ENCODE measurements around the gene CARD11. TPM values are rescaled to one million over a fixed set of nuclear protein-coding genes. Genes with fewer than 3 reads are reported as not detected.

CARD11 gene
- 2.4 and 2.7 TPM in 2 replicates for polyA plus RNA-seq (2013)

DNA sequence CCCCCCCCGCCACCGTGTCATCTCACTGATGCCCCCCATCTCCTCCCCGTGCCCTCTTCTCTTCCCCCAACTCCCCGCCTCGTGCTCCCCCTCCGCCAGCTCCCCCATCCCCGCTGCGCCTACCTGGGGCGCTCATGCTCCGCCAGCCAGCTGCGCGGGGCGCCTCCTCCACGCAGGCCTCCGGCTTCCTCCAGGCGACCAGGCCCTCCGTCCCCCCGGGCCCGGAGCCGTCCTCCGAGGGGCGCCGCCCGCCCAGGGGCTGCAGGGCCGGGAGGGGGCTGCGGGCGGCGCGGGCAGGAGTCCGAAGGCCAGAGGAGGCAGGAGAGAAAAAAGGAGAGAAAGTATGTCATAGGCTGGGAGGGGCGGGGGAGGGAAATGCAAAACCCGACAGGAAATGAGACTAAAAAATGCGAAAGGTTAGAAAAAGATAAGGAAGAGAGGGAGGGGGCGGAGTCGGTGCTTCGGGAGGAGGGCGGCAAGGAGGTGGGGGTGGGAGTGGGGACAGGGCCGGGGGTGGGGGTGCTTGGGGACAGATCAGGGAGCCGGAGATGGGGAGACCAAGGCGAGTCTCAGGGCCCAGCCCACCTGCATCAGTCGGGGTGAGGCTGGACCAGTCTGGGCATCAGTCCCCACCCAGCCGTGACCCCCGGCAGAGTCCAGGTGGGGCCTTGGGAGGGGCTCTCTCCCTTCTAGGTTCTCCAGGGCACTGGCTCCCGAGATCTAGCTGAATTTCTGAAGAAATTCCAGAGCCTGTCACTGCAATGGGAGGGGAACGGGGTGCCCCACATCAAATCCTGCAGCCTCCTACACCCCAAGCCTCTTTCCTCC lies at the start of gene CARD11:
TSS of gene CARD11 (minus strand) at position 324 of the 828 bp plus-strand sequence. CDS start 85,361 bp downstream, outside the sequence.
- H3K23ac ChIP-seq (ENCODE audit: low read length), result no peak within 1 kb of the TSS
- H3K27me3 ChIP-seq (ENCODE audit: insufficient read depth, low read length), result no peaks in the 10 kb centered on the region
- DNase-seq, result no peak
- H4K12ac ChIP-seq (ENCODE audit: low read depth, low read length), result no peak within 1 kb of the TSS
- no peak within 1 kb of the TSS for H4K91ac ChIP-seq (ENCODE audit: low read depth, low read length)
- H3K4ac ChIP-seq (ENCODE audit: low read depth, low read length), result no peak within 1 kb of the TSS
- no peak within 1 kb of the TSS for H3K9ac ChIP-seq (ENCODE audit: low read length)
- H3K4me1 ChIP-seq (ENCODE audit: control insufficient read depth in 1 of 2, insufficient read depth in 2 of 2, low read length in 2 of 2), result peaks cover 0 to 5% of the 10 kb centered on the region in 2 experiments
- H3K36me3 ChIP-seq (ENCODE audit: control insufficient read depth in 1 of 2, insufficient read depth in 2 of 2, low read length in 2 of 2), result no peaks in the 10 kb centered on the region
- H3K4me2 ChIP-seq (ENCODE audit: low read length), result peak within 1 kb of the TSS; percentile 78
- H2BK120ac ChIP-seq (ENCODE audit: insufficient read depth, low read length, poor library complexity), result no peak within 1 kb of the TSS
- no peak within 1 kb of the TSS for H3K27ac ChIP-seq (ENCODE audit: low read depth, low read length)
- no peak within 1 kb of the TSS for H2BK5ac ChIP-seq (ENCODE audit: low read depth, low read length, poor library complexity)
- H3K79me2 ChIP-seq (ENCODE audit: control insufficient read depth, insufficient read depth, low read length, poor library complexity), result no peaks in the 10 kb centered on the region
- no peak within 1 kb of the TSS for H2BK12ac ChIP-seq (ENCODE audit: low read length)
- no peak within 1 kb of the TSS for H2AFZ ChIP-seq (ENCODE audit: insufficient read depth, low read length, poor library complexity)
- peaks cover 2% of the 10 kb centered on the region for H3K9me3 ChIP-seq (ENCODE audit: insufficient read depth, low read depth, low read length)
- H3K18ac ChIP-seq (ENCODE audit: low read length), result no peak within 1 kb of the TSS
- peak within 1 kb of the TSS; percentile 8 for H4K8ac ChIP-seq (ENCODE audit: low read depth, low read length)
- H3K14ac ChIP-seq (ENCODE audit: low read length), result peak within 1 kb of the TSS; percentile 26
- peak within 1 kb of the TSS; percentile 67 for H3K4me3 ChIP-seq (ENCODE audit: low read depth, low read length)
- WGBS (ENCODE audit: extremely low coverage, insufficient coverage, insufficient read length), result no CpG with 5 or more reads among the region's 45 CpGs
- H2AK5ac ChIP-seq (ENCODE audit: low read length), result no peak within 1 kb of the TSS
- no peaks in the 10 kb centered on the region for H3K79me1 ChIP-seq (ENCODE audit: low read length)

DNA sequence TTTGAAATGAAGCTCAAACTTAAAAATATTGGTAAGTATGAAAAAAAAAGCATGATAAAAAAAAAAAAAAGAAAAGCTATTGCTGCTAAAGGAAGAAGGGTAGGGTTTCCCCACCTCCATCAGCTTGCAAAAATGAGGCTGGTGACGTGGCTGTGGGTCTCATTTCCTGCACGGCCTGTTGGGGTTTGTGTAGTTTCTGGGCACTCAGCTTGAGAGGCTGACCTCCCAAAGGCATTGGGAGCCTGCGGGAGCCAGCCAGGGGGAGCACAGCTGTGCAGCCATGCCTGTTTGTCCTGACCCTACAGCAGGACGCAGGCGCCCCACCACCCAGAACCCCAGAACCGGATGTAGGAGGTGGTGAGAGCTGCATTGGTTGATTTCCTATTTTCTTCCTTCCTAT lies 48.8 kb upstream of the CARD11 start:
- Histone ChIP-seq H3K27ac (ENCODE audit: low read depth, low read length) (no peak overlapping the region), H3K79me2 (ENCODE audit: control insufficient read depth, insufficient read depth, low read length, poor library complexity) (no peaks in the 10 kb centered on the region), H2AK5ac (ENCODE audit: low read length) (no peak overlapping the region), H3K9ac (ENCODE audit: low read length) (no peak overlapping the region), H2BK120ac (ENCODE audit: insufficient read depth, low read length, poor library complexity) (no peak overlapping the region), H2BK5ac (ENCODE audit: low read depth, low read length, poor library complexity) (no peak overlapping the region), H3K4me3 (ENCODE audit: low read depth, low read length) (no peak overlapping the region), H3K9me3 (ENCODE audit: insufficient read depth, low read depth, low read length) (peaks cover 3% of the 10 kb centered on the region), H2AFZ (ENCODE audit: insufficient read depth, low read length, poor library complexity) (no peak overlapping the region), H3K14ac (ENCODE audit: low read length) (no peak overlapping the region), H2BK12ac (ENCODE audit: low read length) (no peak overlapping the region), H4K8ac (ENCODE audit: low read depth, low read length) (no peak overlapping the region), H3K79me1 (ENCODE audit: low read length) (no peaks in the 10 kb centered on the region), H3K4me2 (ENCODE audit: low read length) (no peak overlapping the region), H3K36me3 (ENCODE audit: control insufficient read depth in 1 of 2, insufficient read depth in 2 of 2, low read length in 2 of 2) (no peaks in the 10 kb centered on the region), H3K4me1 (ENCODE audit: control insufficient read depth in 1 of 2, insufficient read depth in 2 of 2, low read length in 2 of 2) (no peaks in the 10 kb centered on the region), H3K4ac (ENCODE audit: low read depth, low read length) (no peak overlapping the region), H4K12ac (ENCODE audit: low read depth, low read length) (no peak overlapping the region), H3K18ac (ENCODE audit: low read length) (no peak overlapping the region), H3K23ac (ENCODE audit: low read length) (no peak overlapping the region), H3K27me3 (ENCODE audit: insufficient read depth, low read length) (no peaks in the 10 kb centered on the region), H4K91ac (ENCODE audit: low read depth, low read length) (no peak overlapping the region)
- DNase-seq, result no peak
- WGBS (ENCODE audit: extremely low coverage, insufficient coverage, insufficient read length), result no CpG with 5 or more reads among the region's 6 CpGs

- no peaks in the 10 kb centered on the region for H3K4me1 ChIP-seq (ENCODE audit: control insufficient read depth in 1 of 2, insufficient read depth in 2 of 2, low read length in 2 of 2)
- no peak overlapping the region for H3K23ac ChIP-seq (ENCODE audit: low read length)
- H3K14ac ChIP-seq (ENCODE audit: low read length), result no peak overlapping the region
- H3K18ac ChIP-seq (ENCODE audit: low read length), result no peak overlapping the region
- H2AFZ ChIP-seq (ENCODE audit: insufficient read depth, low read length, poor library complexity), result no peak overlapping the region
- H3K27me3 ChIP-seq (ENCODE audit: insufficient read depth, low read length), result no peaks in the 10 kb centered on the region
- H4K8ac ChIP-seq (ENCODE audit: low read depth, low read length), result no peak overlapping the region
- no CpG with 5 or more reads among the region's 8 CpGs for WGBS (ENCODE audit: extremely low coverage, insufficient coverage, insufficient read length)
- no peak overlapping the region for H3K27ac ChIP-seq (ENCODE audit: low read depth, low read length)
- DNase-seq, result no peak
- H3K9ac ChIP-seq (ENCODE audit: low read length), result no peak overlapping the region
- H3K79me1 ChIP-seq (ENCODE audit: low read length), result no peaks in the 10 kb centered on the region
- H3K4me2 ChIP-seq (ENCODE audit: low read length), result no peak overlapping the region
- H3K4me3 ChIP-seq (ENCODE audit: low read depth, low read length), result no peak overlapping the region
- H2BK5ac ChIP-seq (ENCODE audit: low read depth, low read length, poor library complexity), result no peak overlapping the region
- peaks cover 3% of the 10 kb centered on the region for H3K9me3 ChIP-seq (ENCODE audit: insufficient read depth, low read depth, low read length)
- no peaks in the 10 kb centered on the region for H3K36me3 ChIP-seq (ENCODE audit: control insufficient read depth in 1 of 2, insufficient read depth in 2 of 2, low read length in 2 of 2)
- no peak overlapping the region for H4K12ac ChIP-seq (ENCODE audit: low read depth, low read length)
- no peak overlapping the region for H4K91ac ChIP-seq (ENCODE audit: low read depth, low read length)
- no peak overlapping the region for H3K4ac ChIP-seq (ENCODE audit: low read depth, low read length)
- H3K79me2 ChIP-seq (ENCODE audit: control insufficient read depth, insufficient read depth, low read length, poor library complexity), result no peaks in the 10 kb centered on the region
- H2BK120ac ChIP-seq (ENCODE audit: insufficient read depth, low read length, poor library complexity), result no peak overlapping the region
- H2BK12ac ChIP-seq (ENCODE audit: low read length), result no peak overlapping the region
- no peak overlapping the region for H2AK5ac ChIP-seq (ENCODE audit: low read length)
Observed at GRCh38 chr7:3091631-3092030, 48.0 kb upstream of the CARD11 start.

GRCh38 chr7:3089493-3089892 lies 45.8 kb upstream of the CARD11 start:
- Histone ChIP-seq H2BK120ac (ENCODE audit: insufficient read depth, low read length, poor library complexity) (no peak overlapping the region), H3K4me1 (ENCODE audit: control insufficient read depth in 1 of 2, insufficient read depth in 2 of 2, low read length in 2 of 2) (no peaks in the 10 kb centered on the region), H4K91ac (ENCODE audit: low read depth, low read length) (no peak overlapping the region), H2BK5ac (ENCODE audit: low read depth, low read length, poor library complexity) (no peak overlapping the region), H3K36me3 (ENCODE audit: control insufficient read depth in 1 of 2, insufficient read depth in 2 of 2, low read length in 2 of 2) (no peaks in the 10 kb centered on the region), H2AFZ (ENCODE audit: insufficient read depth, low read length, poor library complexity) (no peak overlapping the region), H3K14ac (ENCODE audit: low read length) (no peak overlapping the region), H2AK5ac (ENCODE audit: low read length) (no peak overlapping the region), H3K4ac (ENCODE audit: low read depth, low read length) (no peak overlapping the region), H3K4me2 (ENCODE audit: low read length) (no peak overlapping the region), H3K4me3 (ENCODE audit: low read depth, low read length) (no peak overlapping the region), H3K9ac (ENCODE audit: low read length) (no peak overlapping the region), H4K8ac (ENCODE audit: low read depth, low read length) (no peak overlapping the region), H3K79me1 (ENCODE audit: low read length) (no peaks in the 10 kb centered on the region), H3K23ac (ENCODE audit: low read length) (no peak overlapping the region), H3K18ac (ENCODE audit: low read length) (no peak overlapping the region), H2BK12ac (ENCODE audit: low read length) (no peak overlapping the region), H3K27ac (ENCODE audit: low read depth, low read length) (no peak overlapping the region), H3K27me3 (ENCODE audit: insufficient read depth, low read length) (no peaks in the 10 kb centered on the region), H4K12ac (ENCODE audit: low read depth, low read length) (no peak overlapping the region), H3K79me2 (ENCODE audit: control insufficient read depth, insufficient read depth, low read length, poor library complexity) (no peaks in the 10 kb centered on the region), H3K9me3 (ENCODE audit: insufficient read depth, low read depth, low read length) (peaks cover 3% of the 10 kb centered on the region)
- no peak for DNase-seq
- no CpG with 5 or more reads among the region's 11 CpGs for WGBS (ENCODE audit: extremely low coverage, insufficient coverage, insufficient read length)

All from trophoblast cell (in vitro differentiated cells and primary cell).